Vagina (tissue), 2 donors: Measurements from ENCODE around the gene GLRX5. TPM values are rescaled to one million over a fixed set of nuclear protein-coding genes. Genes with fewer than 3 reads are reported as not detected.

Source experiments
- DNase-seq, 2 donors: peaks; one replicate each; pipeline ENCODE4 v3.0.0-alpha.2; 2017; ENCODE audit errors: extremely low spot score in 2 of 2
- H3K27ac ChIP-seq: fragments of 200-600 bp; sonication (generic); one replicate; pipeline ENCODE4 v1.5.1; 2019
- H3K27me3 ChIP-seq: fragments of 200-600 bp; sonication (generic); one replicate; pipeline ENCODE4 v1.5.1; 2019
- H3K36me3 ChIP-seq, 2 donors: fragments of 200-600 bp; sonication (generic); one replicate each; pipeline ENCODE4 v1.5.1; 2017 to 2019
- H3K4me1 ChIP-seq: fragments of 200-600 bp; sonication (generic); one replicate; pipeline ENCODE4 v1.5.1; 2019
- H3K4me3 ChIP-seq, 2 donors: fragments of 200-600 bp; sonication (generic); 1 replicate in 1 of 2; 2 replicates in 1 of 2; pipeline ENCODE4 v1.5.1; 2016 to 2019
- H3K9me3 ChIP-seq: fragments of 200-600 bp; sonication (generic); one replicate; pipeline ENCODE4 v1.5.1; 2019
- POLR2A ChIP-seq, 2 donors: fragments of 450-650 bp; IDR thresholded peaks; one replicate each; pipeline ENCODE4 v1.6.1; 2017; ENCODE audit warnings: antibody characterized with exemption in 2 of 2, mild to moderate bottlenecking in 2 of 2, moderate library complexity in 2 of 2
- POLR2AphosphoS5 ChIP-seq, 2 donors: sonication (generic); formaldehyde crosslinking; IDR thresholded peaks; one replicate each; pipeline ENCODE4 v1.9.0; 2017; ENCODE audit warnings: antibody characterized with exemption in 2 of 2, mild to moderate bottlenecking in 2 of 2, low read depth in 1 of 2; ENCODE audit not compliant: insufficient read depth in 1 of 2
- intact Hi-C: fragments of 100-400 bp; cut with DNase I; formaldehyde crosslinking; loops from one replicate; pipeline ENCODE4 v1.15.1; 2023
- total RNA-seq: library from RNA; depleted of rRNA; stranded (reverse); fragments of >200 nt; gene quantifications from one replicate; pipeline ENCODE4 v1.2.3, GENCODE V29; 2016
- TF ChIP-seq, protein P1 (sequence below), 3 experiments: fragments of 450-650 bp in 2 of 3; fragments of 200-600 bp in 1 of 3; sonication (generic) in 1 of 3; IDR thresholded peaks; one replicate each; pipeline ENCODE4 v1.5.1; 2017 to 2019; ENCODE audit warnings: antibody characterized with exemption in 3 of 3, mild to moderate bottlenecking in 2 of 3, moderate library complexity in 2 of 3

GLRX5 gene
- total RNA-seq, 1 donor from 2014 or later = 20.4 TPM

DNA sequence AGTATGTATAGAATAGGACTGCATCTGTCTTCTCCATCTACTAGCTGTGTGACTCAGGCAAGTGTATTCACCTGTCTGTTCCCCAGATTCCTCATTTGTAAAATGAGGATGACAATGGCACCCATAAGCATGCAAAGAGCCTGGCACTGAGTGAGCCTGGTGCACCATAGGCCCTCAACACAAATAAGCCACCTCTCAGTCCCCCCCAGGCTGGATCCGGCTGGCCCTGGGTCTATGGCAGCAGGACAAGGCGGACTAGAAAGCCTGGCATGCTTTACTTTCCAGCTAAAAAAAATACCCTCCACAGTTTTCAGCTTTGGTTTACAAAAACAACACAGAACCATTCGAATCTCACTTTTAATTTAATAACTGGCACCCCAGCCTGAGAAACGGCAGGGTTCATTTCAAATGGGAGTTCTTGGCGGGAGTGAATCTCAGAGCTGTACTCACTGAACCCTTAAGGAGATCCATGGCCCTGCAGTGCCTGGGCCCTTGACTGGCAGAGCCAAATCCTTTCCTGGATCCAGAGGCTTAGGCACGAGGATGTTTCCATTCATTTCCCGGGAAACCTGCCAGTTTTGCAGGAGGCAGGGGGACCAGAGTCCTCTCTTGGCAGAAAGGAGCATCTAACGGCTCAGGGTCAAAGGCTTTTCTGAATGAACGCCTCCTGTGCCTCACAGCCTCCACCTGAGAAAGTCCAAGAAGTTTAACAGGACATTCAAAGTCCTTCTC lies 36.1 kb upstream of the GLRX5 start:
- Histone ChIP-seq H3K4me1 (peaks cover 94% of the 10 kb centered on the region), H3K27me3 (no peaks in the 10 kb centered on the region), H3K36me3 (no peaks in the 10 kb centered on the region), H3K4me3 (no peak overlapping the region), H3K27ac (peak overlapping the region; percentile 74), H3K9me3 (no peaks in the 10 kb centered on the region)
- TF ChIP-seq POLR2AphosphoS5 (IDR thresholded peaks at IDR 0.05; ENCODE audit: insufficient read depth in 1 of 2, low read depth in 1 of 2) = no peak
- TF ChIP-seq, protein P1, sequence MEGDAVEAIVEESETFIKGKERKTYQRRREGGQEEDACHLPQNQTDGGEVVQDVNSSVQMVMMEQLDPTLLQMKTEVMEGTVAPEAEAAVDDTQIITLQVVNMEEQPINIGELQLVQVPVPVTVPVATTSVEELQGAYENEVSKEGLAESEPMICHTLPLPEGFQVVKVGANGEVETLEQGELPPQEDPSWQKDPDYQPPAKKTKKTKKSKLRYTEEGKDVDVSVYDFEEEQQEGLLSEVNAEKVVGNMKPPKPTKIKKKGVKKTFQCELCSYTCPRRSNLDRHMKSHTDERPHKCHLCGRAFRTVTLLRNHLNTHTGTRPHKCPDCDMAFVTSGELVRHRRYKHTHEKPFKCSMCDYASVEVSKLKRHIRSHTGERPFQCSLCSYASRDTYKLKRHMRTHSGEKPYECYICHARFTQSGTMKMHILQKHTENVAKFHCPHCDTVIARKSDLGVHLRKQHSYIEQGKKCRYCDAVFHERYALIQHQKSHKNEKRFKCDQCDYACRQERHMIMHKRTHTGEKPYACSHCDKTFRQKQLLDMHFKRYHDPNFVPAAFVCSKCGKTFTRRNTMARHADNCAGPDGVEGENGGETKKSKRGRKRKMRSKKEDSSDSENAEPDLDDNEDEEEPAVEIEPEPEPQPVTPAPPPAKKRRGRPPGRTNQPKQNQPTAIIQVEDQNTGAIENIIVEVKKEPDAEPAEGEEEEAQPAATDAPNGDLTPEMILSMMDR (IDR thresholded peaks at IDR 0.05) = no peak
- TF ChIP-seq POLR2A (IDR thresholded peaks at IDR 0.05) = no peak
- no peak for DNase-seq
- intact Hi-C loops = no loop called here

GRCh38 chr14:95499354-95499750 lies 35.5 kb upstream of the GLRX5 start:
- H3K27ac ChIP-seq = peak overlapping the region; percentile 74
- DNase-seq = no peak
- intact Hi-C loops = no loop called here
- H3K9me3 ChIP-seq = no peaks in the 10 kb centered on the region
- no peak overlapping the region for H3K4me3 ChIP-seq
- TF ChIP-seq POLR2A (IDR thresholded peaks at IDR 0.05) (no peak), POLR2AphosphoS5 (IDR thresholded peaks at IDR 0.05; ENCODE audit: insufficient read depth in 1 of 2, low read depth in 1 of 2) (no peak)
- TF ChIP-seq, protein P1 (IDR thresholded peaks at IDR 0.05) = no peak
- no peaks in the 10 kb centered on the region for H3K36me3 ChIP-seq
- H3K4me1 ChIP-seq = peaks cover 95% of the 10 kb centered on the region
- no peaks in the 10 kb centered on the region for H3K27me3 ChIP-seq

DNA sequence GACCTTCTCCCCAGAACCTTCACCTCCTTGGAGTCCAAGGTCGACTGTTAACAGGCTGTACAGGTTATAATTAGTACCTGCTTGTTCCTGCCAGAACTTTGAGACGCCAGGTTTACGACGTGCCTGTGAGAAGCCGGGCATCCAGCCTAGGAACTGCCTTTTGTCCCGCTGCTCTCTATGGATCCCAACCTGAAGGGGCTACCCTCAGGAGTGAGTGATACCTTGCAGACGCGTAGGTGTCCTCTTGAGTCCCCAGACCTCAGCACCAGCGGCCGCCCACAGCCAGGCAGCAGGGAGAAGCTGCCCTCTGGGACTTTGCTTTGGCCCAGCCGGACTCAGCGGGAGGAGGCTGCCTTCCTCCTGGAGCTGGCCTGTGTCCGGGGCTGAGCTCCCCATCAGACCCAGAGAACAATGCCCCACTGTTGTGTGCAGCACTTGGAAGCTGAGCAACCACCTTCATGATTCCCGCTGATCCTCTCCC lies 34.6 kb upstream of the GLRX5 start:
- peaks cover 96% of the 10 kb centered on the region for H3K4me1 ChIP-seq
- intact Hi-C loops = no loop called here
- no peak for TF ChIP-seq POLR2A (IDR thresholded peaks at IDR 0.05)
- TF ChIP-seq, protein P1 (IDR thresholded peaks at IDR 0.05) = no peak
- TF ChIP-seq POLR2AphosphoS5 (IDR thresholded peaks at IDR 0.05; ENCODE audit: insufficient read depth in 1 of 2, low read depth in 1 of 2) = no peak

DNA sequence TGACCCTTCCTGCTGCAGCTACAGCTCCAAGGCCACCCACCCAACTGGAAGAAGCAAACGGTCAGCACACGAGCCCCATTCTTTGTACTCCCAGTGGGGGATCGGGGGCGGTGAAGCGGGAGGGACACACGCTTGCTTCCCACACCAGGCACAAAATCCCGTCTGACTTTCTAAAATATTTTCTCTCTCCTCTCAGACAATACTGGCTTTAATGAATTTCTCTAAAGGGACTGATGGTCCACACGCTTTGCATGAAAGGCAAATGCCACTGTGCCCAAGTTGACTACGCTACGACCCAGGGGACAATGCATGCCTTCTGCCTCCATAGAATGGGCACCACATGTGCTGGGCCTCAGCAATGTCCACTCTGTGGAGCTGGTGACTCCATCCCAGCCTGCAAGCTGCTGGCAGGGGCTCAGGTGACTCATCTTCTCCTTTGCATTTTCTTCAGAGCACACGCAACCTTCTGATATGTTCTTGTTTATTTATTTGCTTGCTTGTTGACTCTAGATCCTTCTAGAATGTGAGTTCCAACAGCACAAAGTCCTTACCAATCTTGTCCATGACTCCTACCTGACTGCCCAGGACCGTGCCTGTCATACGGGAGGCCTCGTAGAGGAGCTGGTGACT lies 34.0 kb upstream of the GLRX5 start:
- peaks cover 92% of the 10 kb centered on the region for H3K4me1 ChIP-seq
- no peaks in the 10 kb centered on the region for H3K27me3 ChIP-seq
- H3K27ac ChIP-seq = peak overlapping the region; percentile 83
- intact Hi-C loops = no loop called here
- no peak overlapping the region for H3K4me3 ChIP-seq
- H3K36me3 ChIP-seq = no peaks in the 10 kb centered on the region
- DNase-seq = no peak
- no peaks in the 10 kb centered on the region for H3K9me3 ChIP-seq
- TF ChIP-seq, protein P1 (IDR thresholded peaks at IDR 0.05) = no peak
- TF ChIP-seq POLR2AphosphoS5 (IDR thresholded peaks at IDR 0.05; ENCODE audit: insufficient read depth in 1 of 2, low read depth in 1 of 2) = peak in 1 of 2 donors; percentile 47

More for the DNA sequence above, 34.6 kb upstream of the GLRX5 start:
- peak overlapping the region; percentile 83 for H3K27ac ChIP-seq
- no peaks in the 10 kb centered on the region for H3K27me3 ChIP-seq
- DNase-seq = no peak
- H3K36me3 ChIP-seq = no peaks in the 10 kb centered on the region
- H3K9me3 ChIP-seq = no peaks in the 10 kb centered on the region
- H3K4me3 ChIP-seq = no peak overlapping the region
